Suprapubic skin (tissue), 4 donors: Measurements from ENCODE around the gene ATXN1. TPM values are rescaled to one million over a fixed set of nuclear protein-coding genes. Genes with fewer than 3 reads are reported as not detected.
A peak's percentile ranks its signal among the peaks of the same experiment; 100 is the strongest.

Source experiments
- DNase-seq, 2 donors: peaks; one replicate each; pipeline ENCODE4 v3.0.0-alpha.2; 2019; ENCODE audit warnings: low spot score in 2 of 2
- H3K27ac ChIP-seq: fragments of 200-600 bp; sonication (generic); one replicate; pipeline ENCODE4 v1.5.1; 2019
- H3K27me3 ChIP-seq: fragments of 200-600 bp; sonication (generic); one replicate; pipeline ENCODE4 v1.5.1; 2019
- H3K36me3 ChIP-seq: fragments of 200-600 bp; sonication (generic); one replicate; pipeline ENCODE4 v1.5.1; 2019
- H3K4me1 ChIP-seq: fragments of 200-600 bp; sonication (generic); one replicate; pipeline ENCODE4 v1.5.1; 2019
- H3K4me3 ChIP-seq: fragments of 200-600 bp; sonication (generic); one replicate; pipeline ENCODE4 v1.5.1; 2019; ENCODE audit warnings: mild to moderate bottlenecking
- H3K9me3 ChIP-seq: fragments of 200-600 bp; sonication (generic); one replicate; pipeline ENCODE4 v1.5.1; 2019
- EP300 ChIP-seq: sonication (generic); formaldehyde crosslinking; IDR thresholded peaks from one replicate; pipeline ENCODE4 v1.6.1; 2017; ENCODE audit warnings: antibody characterized with exemption
- POLR2A ChIP-seq, 2 donors: fragments of 450-650 bp; IDR thresholded peaks; one replicate each; pipeline ENCODE4 v1.6.1; 2017; ENCODE audit warnings: antibody characterized with exemption in 2 of 2, mild to moderate bottlenecking in 2 of 2, moderate library complexity in 2 of 2
- POLR2AphosphoS5 ChIP-seq, 3 donors: sonication (generic); formaldehyde crosslinking; IDR thresholded peaks; one replicate each; pipeline ENCODE4 v1.6.1; 2017; ENCODE audit warnings: antibody characterized with exemption in 3 of 3
- WGBS: methylation state at CpG from one replicate; pipeline ENCODE4 v1.1.5; 2018; 5-methylcytosine and 5-hydroxymethylcytosine counted together
- total RNA-seq, 4 donors: library from RNA; depleted of rRNA; stranded (reverse); fragments of >200 nt; gene quantifications; one replicate each; pipeline ENCODE4 v1.1.0, GENCODE V29; 2016
- TF ChIP-seq, protein P1 (sequence below), 2 donors: fragments of 200-600 bp in 1 of 2; fragments of 450-650 bp in 1 of 2; sonication (generic) in 1 of 2; IDR thresholded peaks; one replicate each; pipeline ENCODE4 v1.5.1; 2016 to 2019; ENCODE audit warnings: antibody characterized with exemption in 2 of 2, mild to moderate bottlenecking in 1 of 2, moderate library complexity in 1 of 2

Gene ATXN1
- total RNA-seq, 4 donors from 2014 or later, result 32.8 to 95.4 (median 42.4) TPM

DNA sequence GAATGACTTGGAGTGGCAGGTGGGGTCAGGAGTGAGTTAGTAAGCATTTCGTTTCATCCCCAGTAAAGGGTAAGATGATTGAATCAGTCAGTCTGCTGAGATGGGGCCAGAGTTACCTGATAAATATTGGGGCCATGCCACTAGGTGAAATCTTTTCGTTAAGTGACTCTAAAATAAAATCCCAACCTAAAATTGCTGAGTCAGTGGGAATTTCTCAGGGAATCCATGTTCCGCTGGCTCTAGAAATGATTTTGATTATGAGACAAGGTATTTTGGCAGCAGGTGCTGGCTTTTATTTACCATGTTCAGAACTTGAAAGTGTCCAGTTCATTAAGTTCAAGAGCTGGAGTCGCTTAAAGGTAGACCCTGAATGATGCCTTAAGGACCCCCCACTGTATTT lies 397.5 kb downstream of the ATXN1 start:
- TF ChIP-seq POLR2A (IDR thresholded peaks at IDR 0.05), result no peak
- no peak for TF ChIP-seq POLR2AphosphoS5 (IDR thresholded peaks at IDR 0.05)
- no peak for TF ChIP-seq EP300
- peaks cover 39% of the 10 kb centered on the region for H3K4me1 ChIP-seq
- no peak overlapping the region for H3K27ac ChIP-seq
- no peaks in the 10 kb centered on the region for H3K27me3 ChIP-seq
- H3K4me3 ChIP-seq, result no peak overlapping the region
- no peak for DNase-seq
- H3K9me3 ChIP-seq, result no peaks in the 10 kb centered on the region
- no peaks in the 10 kb centered on the region for H3K36me3 ChIP-seq
- WGBS, result 78% methylated on average over 4 of the region's 4 CpGs

DNA sequence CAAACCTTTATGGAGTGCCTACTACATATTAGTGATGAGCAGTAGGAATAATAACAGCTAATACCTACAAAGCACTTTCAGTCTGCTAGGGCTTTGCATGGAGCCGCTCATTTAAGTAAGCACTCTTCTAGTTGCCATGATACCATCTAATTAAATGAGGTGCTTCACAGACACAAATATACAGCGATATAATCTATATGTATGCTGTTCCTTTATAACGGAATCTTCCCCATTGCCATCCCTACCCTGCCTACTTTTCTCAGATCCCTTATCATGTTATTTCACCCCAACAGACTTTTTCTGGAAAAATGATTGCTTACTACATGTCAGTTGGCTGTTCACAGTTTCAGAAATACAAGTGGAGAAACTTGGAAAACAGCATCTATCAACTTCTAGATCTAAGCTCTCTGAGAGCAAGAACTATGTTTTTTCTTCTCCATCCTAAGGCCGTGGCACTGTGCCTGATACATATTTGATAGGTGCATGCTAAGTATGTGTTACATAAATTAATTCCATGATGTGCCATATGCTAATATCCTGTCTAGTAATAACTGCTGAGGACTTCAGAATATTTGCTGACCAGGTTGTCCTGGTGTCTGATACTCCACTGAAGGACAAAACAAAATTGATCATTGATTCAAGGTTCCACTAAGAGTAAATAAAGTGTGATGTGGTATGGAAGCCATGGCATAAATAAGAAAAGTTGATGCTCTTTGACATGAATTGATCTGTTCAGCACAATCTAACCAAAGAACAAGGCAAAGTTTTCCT lies 398.3 kb downstream of the ATXN1 start:
- 73% methylated on average over 4 of the region's 4 CpGs for WGBS
- TF ChIP-seq POLR2A (IDR thresholded peaks at IDR 0.05) (no peak), EP300 (no peak), POLR2AphosphoS5 (IDR thresholded peaks at IDR 0.05) (no peak)
- TF ChIP-seq, protein P1, sequence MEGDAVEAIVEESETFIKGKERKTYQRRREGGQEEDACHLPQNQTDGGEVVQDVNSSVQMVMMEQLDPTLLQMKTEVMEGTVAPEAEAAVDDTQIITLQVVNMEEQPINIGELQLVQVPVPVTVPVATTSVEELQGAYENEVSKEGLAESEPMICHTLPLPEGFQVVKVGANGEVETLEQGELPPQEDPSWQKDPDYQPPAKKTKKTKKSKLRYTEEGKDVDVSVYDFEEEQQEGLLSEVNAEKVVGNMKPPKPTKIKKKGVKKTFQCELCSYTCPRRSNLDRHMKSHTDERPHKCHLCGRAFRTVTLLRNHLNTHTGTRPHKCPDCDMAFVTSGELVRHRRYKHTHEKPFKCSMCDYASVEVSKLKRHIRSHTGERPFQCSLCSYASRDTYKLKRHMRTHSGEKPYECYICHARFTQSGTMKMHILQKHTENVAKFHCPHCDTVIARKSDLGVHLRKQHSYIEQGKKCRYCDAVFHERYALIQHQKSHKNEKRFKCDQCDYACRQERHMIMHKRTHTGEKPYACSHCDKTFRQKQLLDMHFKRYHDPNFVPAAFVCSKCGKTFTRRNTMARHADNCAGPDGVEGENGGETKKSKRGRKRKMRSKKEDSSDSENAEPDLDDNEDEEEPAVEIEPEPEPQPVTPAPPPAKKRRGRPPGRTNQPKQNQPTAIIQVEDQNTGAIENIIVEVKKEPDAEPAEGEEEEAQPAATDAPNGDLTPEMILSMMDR (IDR thresholded peaks at IDR 0.05), result no peak

DNA sequence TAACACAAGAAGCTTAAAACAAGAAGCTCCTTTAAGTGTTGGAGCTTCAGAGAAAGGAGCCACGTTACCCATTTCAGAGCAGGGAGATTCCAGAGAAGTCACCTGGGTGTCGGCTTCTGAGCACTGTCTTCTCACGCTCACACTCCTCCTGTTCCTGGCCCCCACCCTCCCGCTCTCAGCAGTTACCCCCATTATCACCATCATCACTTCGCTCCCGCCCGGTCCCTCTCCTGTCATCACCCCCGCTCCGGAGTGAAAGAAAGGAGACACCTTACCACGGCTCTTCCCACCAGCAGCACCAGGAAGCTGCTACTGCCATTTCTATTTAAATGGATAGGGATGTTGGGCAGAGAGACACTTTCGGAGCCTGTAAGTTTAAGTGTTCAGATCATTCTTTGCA lies 399.0 kb downstream of the ATXN1 start:
- no peak for TF ChIP-seq POLR2AphosphoS5 (IDR thresholded peaks at IDR 0.05)
- no peak for TF ChIP-seq POLR2A (IDR thresholded peaks at IDR 0.05)
- TF ChIP-seq, protein P1 (IDR thresholded peaks at IDR 0.05), result no peak
- TF ChIP-seq EP300, result no peak

More for the DNA sequence above, 398.3 kb downstream of the ATXN1 start:
- peak overlapping the region; percentile 60 for H3K27ac ChIP-seq
- no peak overlapping the region for H3K4me3 ChIP-seq
- H3K36me3 ChIP-seq, result no peaks in the 10 kb centered on the region
- H3K9me3 ChIP-seq, result no peaks in the 10 kb centered on the region
- DNase-seq, result no peak
- peaks cover 40% of the 10 kb centered on the region for H3K4me1 ChIP-seq
- H3K27me3 ChIP-seq, result no peaks in the 10 kb centered on the region

DNA sequence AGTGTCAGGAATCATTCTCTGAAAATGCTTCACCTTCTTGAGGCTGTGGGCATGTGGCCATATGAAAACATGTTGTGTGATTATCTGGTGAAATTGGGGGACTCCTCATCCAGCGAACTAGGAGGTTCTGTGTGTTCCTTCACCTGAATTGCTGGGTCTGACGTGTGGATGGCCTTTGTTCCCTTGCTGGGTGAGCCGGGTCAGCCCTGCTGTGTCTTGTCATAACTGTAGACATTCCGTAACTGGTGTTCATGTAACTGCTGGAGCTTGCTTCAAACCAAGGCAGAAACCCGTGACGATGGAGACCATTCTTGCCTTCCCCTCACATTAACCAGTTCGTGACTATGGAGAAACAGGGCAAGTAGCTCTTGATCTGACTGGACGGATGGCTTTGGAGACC lies 399.4 kb downstream of the ATXN1 start:
- H3K4me1 ChIP-seq, result peaks cover 37% of the 10 kb centered on the region
- H3K9me3 ChIP-seq, result no peaks in the 10 kb centered on the region

More for the DNA sequence above, 399.0 kb downstream of the ATXN1 start:
- H3K9me3 ChIP-seq, result no peaks in the 10 kb centered on the region
- WGBS, result 80% methylated on average over 11 of the region's 11 CpGs
- H3K4me3 ChIP-seq, result no peak overlapping the region
- H3K4me1 ChIP-seq, result peaks cover 40% of the 10 kb centered on the region
- peak overlapping the region; percentile 60 for H3K27ac ChIP-seq
- no peaks in the 10 kb centered on the region for H3K27me3 ChIP-seq
- H3K36me3 ChIP-seq, result no peaks in the 10 kb centered on the region
- DNase-seq, result peak in 1 of 2 donors; percentile 43

GRCh38 chr6:16361121-16361520 lies 400.1 kb downstream of the ATXN1 start:
- peak overlapping the region; percentile 60 for H3K27ac ChIP-seq
- DNase-seq, result no peak
- WGBS, result 37% methylated on average over 4 of the region's 4 CpGs
- TF ChIP-seq, protein P1 (IDR thresholded peaks at IDR 0.05), result no peak
- TF ChIP-seq POLR2A (IDR thresholded peaks at IDR 0.05) (no peak), POLR2AphosphoS5 (IDR thresholded peaks at IDR 0.05) (no peak), EP300 (no peak)
- H3K4me3 ChIP-seq, result no peak overlapping the region
- peaks cover 37% of the 10 kb centered on the region for H3K4me1 ChIP-seq
- no peaks in the 10 kb centered on the region for H3K27me3 ChIP-seq
- no peaks in the 10 kb centered on the region for H3K9me3 ChIP-seq
- H3K36me3 ChIP-seq, result no peaks in the 10 kb centered on the region

More for the DNA sequence above, 399.4 kb downstream of the ATXN1 start:
- no peak overlapping the region for H3K4me3 ChIP-seq
- H3K36me3 ChIP-seq, result no peaks in the 10 kb centered on the region
- TF ChIP-seq POLR2A (IDR thresholded peaks at IDR 0.05) (no peak), POLR2AphosphoS5 (IDR thresholded peaks at IDR 0.05) (no peak), EP300 (no peak)
- TF ChIP-seq, protein P1 (IDR thresholded peaks at IDR 0.05), result no peak
- peak in 1 of 2 donors; percentile 72 for DNase-seq
- no peaks in the 10 kb centered on the region for H3K27me3 ChIP-seq
- peak overlapping the region; percentile 60 for H3K27ac ChIP-seq
- 74% methylated on average over 8 of the region's 8 CpGs for WGBS
